HepG2 (cell line): ENCODE results near the gene GNG13. TPM values are rescaled to one million over a fixed set of nuclear protein-coding genes. Genes with fewer than 3 reads are reported as not detected.

Source experiments
- ATF4 ChIP-seq, 2 experiments: fragments of 450-650 bp in 1 of 2; sonication (generic) in 1 of 2; formaldehyde crosslinking; IDR thresholded peaks; 2 replicates each; pipeline versions ENCODE4 v1.5.0 to v1.8.0; 2020 to 2022; ENCODE audit warnings: mild to moderate bottlenecking in 1 of 2, missing genetic modification reagents in 1 of 2
- CBX1 ChIP-seq: IDR thresholded peaks from one replicate; pipeline ENCODE4 v1.6.1; 2016; ENCODE audit warnings: antibody characterized with exemption, low read depth
- GLI4 ChIP-seq: sonication (generic); formaldehyde crosslinking; IDR thresholded peaks from 2 replicates; pipeline ENCODE4 v1.5.1; 2020; ENCODE audit warnings: missing genetic modification reagents, mild to moderate bottlenecking, moderate library complexity, borderline replicate concordance
- HNRNPLL ChIP-seq: fragments of 200-400 bp; formaldehyde crosslinking; IDR thresholded peaks from 2 replicates; pipeline ENCODE4 v1.6.1; 2017; ENCODE audit warnings: mild to moderate bottlenecking, low read depth, low read length; ENCODE audit not compliant: poor library complexity, severe bottlenecking
- HOXA9 ChIP-seq: sonication (generic); formaldehyde crosslinking; IDR thresholded peaks from 2 replicates; pipeline ENCODE4 v1.8.1; 2022; ENCODE audit warnings: missing genetic modification reagents, mild to moderate bottlenecking, moderate library complexity, borderline replicate concordance
- NR2C2 ChIP-seq: sonication (generic); formaldehyde crosslinking; IDR thresholded peaks from 2 replicates; pipeline ENCODE4 v1.4.0; 2020; ENCODE audit warnings: missing genetic modification reagents, mild to moderate bottlenecking, moderate library complexity, borderline replicate concordance
- POLR2G ChIP-seq: fragments of 200-400 bp; formaldehyde crosslinking; IDR thresholded peaks from 2 replicates; pipeline ENCODE4 v1.6.1; 2018; ENCODE audit warnings: mild to moderate bottlenecking, low read depth, low read length, moderate library complexity
- RERE ChIP-seq: IDR thresholded peaks from 2 replicates; pipeline ENCODE4 v1.6.1; 2016; ENCODE audit warnings: low read depth, missing genetic modification reagents, missing compliant biosample characterization
- SAP130 ChIP-seq: IDR thresholded peaks from 2 replicates; pipeline ENCODE4 v1.6.1; 2016; ENCODE audit warnings: low read depth
- TBP ChIP-seq: sonication (generic); formaldehyde crosslinking; IDR thresholded peaks from 2 replicates; pipeline ENCODE4 v1.5.0; 2020; ENCODE audit warnings: missing genetic modification reagents
- TFDP2 ChIP-seq: sonication (generic); formaldehyde crosslinking; IDR thresholded peaks from 2 replicates; pipeline ENCODE4 v1.4.0; 2020; ENCODE audit warnings: missing genetic modification reagents
- ZBTB44 ChIP-seq: sonication (generic); formaldehyde crosslinking; IDR thresholded peaks from 2 replicates; pipeline ENCODE4 v1.4.0; 2020; ENCODE audit warnings: missing genetic modification reagents
- ZNF296 ChIP-seq: sonication (generic); formaldehyde crosslinking; conservative IDR thresholded peaks from 2 replicates; pipeline ENCODE4 v1.5.0; 2020; ENCODE audit warnings: mild to moderate bottlenecking, missing genetic modification reagents
- ZNF430 ChIP-seq: sonication (generic); formaldehyde crosslinking; IDR thresholded peaks from 2 replicates; pipeline ENCODE4 v1.9.0; 2021; ENCODE audit warnings: mild to moderate bottlenecking, missing genetic modification reagents
- ZNF570 ChIP-seq: sonication (generic); formaldehyde crosslinking; IDR thresholded peaks from 2 replicates; pipeline ENCODE4 v1.4.0; 2020; ENCODE audit warnings: mild to moderate bottlenecking, missing genetic modification reagents, borderline replicate concordance
- ZNF597 ChIP-seq: sonication (generic); formaldehyde crosslinking; IDR thresholded peaks from 2 replicates; pipeline ENCODE4 v1.5.0; 2020; ENCODE audit warnings: missing genetic modification reagents
- ZNF691 ChIP-seq: sonication (generic); formaldehyde crosslinking; IDR thresholded peaks from 2 replicates; pipeline ENCODE4 v1.4.0; 2020; ENCODE audit warnings: missing genetic modification reagents, low read depth, mild to moderate bottlenecking, borderline replicate concordance
- ZSCAN30 ChIP-seq: sonication (generic); formaldehyde crosslinking; IDR thresholded peaks from 2 replicates; pipeline ENCODE4 v1.5.0; 2020; ENCODE audit warnings: mild to moderate bottlenecking, missing genetic modification reagents
- polyA plus RNA-seq, 8 experiments: library from polyadenylated mRNA; depleted of rRNA in 3 of 8; stranded (reverse) in 7 of 8; unstranded in 1 of 8; fragments of >200 nt; fragmentation: Illumina TruSeq in 4 of 8; extraction: Trizol in 4 of 8; gene quantifications; 2 replicates each; pipeline versions ENCODE4 v1.2.1 to v1.2.3, GENCODE V29; 2011 to 2016; ENCODE audit warnings: low read depth in 4 of 8, missing spikeins in 1 of 8, mixed read lengths in 1 of 8; ENCODE audit not compliant: insufficient read depth in 1 of 8
- total RNA-seq, 5 experiments: library from RNA; depleted of rRNA; stranded (reverse); fragments of >200 nt; fragmentation: Illumina TruSeq; extraction: Trizol; gene quantifications; 2 replicates each; pipeline ENCODE4 v1.2.3, GENCODE V29; 2016; ENCODE audit warnings: low read depth in 1 of 5

The GNG13 gene
- total and polyA plus RNA-seq, 2 of the 13 experiments (the other 11 are each of a cell fraction or from before 2014, with no cell fraction given), result not detected

GRCh38 chr16:787978-788398 lies 12.5 kb downstream of the GNG13 start, which contains the start of gene RPUSD1 (continued):
- no peak; the same call in 1 of the 2 replicates for TF ChIP-seq GLI4 (CRISPR knock-in tag)
- TF ChIP-seq ZNF597, result no peak
- no peak for TF ChIP-seq TFDP2 (CRISPR knock-in tag)
- TF ChIP-seq ZNF430 (CRISPR knock-in tag), result no peak
- TF ChIP-seq ZNF691, result no peak
- TF ChIP-seq TBP, result no peak
- no peak for TF ChIP-seq ZBTB44
- no peak for TF ChIP-seq CBX1
- TF ChIP-seq POLR2G, result peak; percentile 64
- TF ChIP-seq ATF4 (CRISPR knock-in tag; IDR thresholded peaks at IDR 0.05), result no peak
- peak; percentile 12 for TF ChIP-seq HNRNPLL
- no peak for TF ChIP-seq ZNF296 (CRISPR knock-in tag)
- 0 out of 2 replicates have a peak, but pooled peaks have one; percentile 2 for TF ChIP-seq NR2C2 (CRISPR knock-in tag)
- no peak for TF ChIP-seq ZNF570 (CRISPR knock-in tag)
- peak; percentile 62; the same call in 1 of the 2 replicates for TF ChIP-seq HOXA9
- TF ChIP-seq SAP130 (CRISPR knock-in tag), result peak; percentile 7; the same call in 1 of the 2 replicates
- TF ChIP-seq RERE (CRISPR knock-in tag), result no peak
- TF ChIP-seq ZSCAN30 (CRISPR knock-in tag), result no peak
